GM21381 (cell line): ENCODE data around the gene RND3.

Experiments used
- ATAC-seq: cut with Tn5 transposase; IDR thresholded peaks from one replicate; pipeline ENCODE4 v1.9.1; 2021; ENCODE audit warnings: mild to moderate bottlenecking, moderate library complexity; ENCODE audit not compliant: unreplicated experiment

Gene RND3

GRCh38 chr2:150487537-150488429 lies at the start of gene RND3:
TSS of gene RND3 (minus strand) at chr2:150487667. CDS start at chr2:150487417, 250 bp downstream.
- peak; percentile 77 for ATAC-seq

- ATAC-seq: no peak
These were observed 47.7 kb upstream of the RND3 start for GRCh38 chr2:150535176-150535575.

GRCh38 chr2:150532879-150533278 lies 45.4 kb upstream of the RND3 start:
- ATAC-seq: no peak

GRCh38 chr2:150532020-150532419 lies 44.6 kb upstream of the RND3 start:
- ATAC-seq: no peak

GRCh38 chr2:150531591-150531990 lies 44.1 kb upstream of the RND3 start:
- no peak for ATAC-seq

- no peak for ATAC-seq
These were observed 42.7 kb upstream of the RND3 start for GRCh38 chr2:150530168-150530567.

GRCh38 chr2:150528861-150529801 lies 41.7 kb upstream of the RND3 start:
- peak; percentile 94 for ATAC-seq

GRCh38 chr2:150526827-150527226 lies 39.4 kb upstream of the RND3 start:
- ATAC-seq: no peak

GRCh38 chr2:150526006-150526405 lies 38.5 kb upstream of the RND3 start:
- no peak for ATAC-seq

GRCh38 chr2:150522269-150522668 lies 34.8 kb upstream of the RND3 start:
- no peak for ATAC-seq

GRCh38 chr2:150520887-150521664 lies 33.6 kb upstream of the RND3 start:
- no peak for ATAC-seq

- ATAC-seq: no peak
These were observed 32.6 kb upstream of the RND3 start for GRCh38 chr2:150520033-150520432.

GRCh38 chr2:150517951-150518680 lies 30.6 kb upstream of the RND3 start:
- ATAC-seq: no peak

- no peak for ATAC-seq
These were observed 26.2 kb upstream of the RND3 start for GRCh38 chr2:150513647-150514046.

GRCh38 chr2:150508497-150509137 lies 21.1 kb upstream of the RND3 start:
- no peak for ATAC-seq

GRCh38 chr2:150507071-150507470 lies 19.6 kb upstream of the RND3 start:
- no peak for ATAC-seq

- ATAC-seq: no peak
These were observed 17.7 kb upstream of the RND3 start for GRCh38 chr2:150505178-150505577.

GRCh38 chr2:150495993-150496627 lies 8.6 kb upstream of the RND3 start:
- no peak for ATAC-seq

- ATAC-seq: no peak
These were observed 7.5 kb upstream of the RND3 start for GRCh38 chr2:150495001-150495400.
